DND-41 (cell line): ENCODE measurements around the gene RAD51AP1.

Source experiments
- ATAC-seq: fragments of 200-7000 bp; cut with Tn5 transposase; 3 replicates; pipeline ENCODE4 v1.9.1; 2021; ENCODE audit warnings: low read depth; ENCODE audit not compliant: insufficient read depth
- DNase-seq: peaks from one replicate; pipeline ENCODE4 v3.0.0-alpha.2; 2020
- H2AFZ ChIP-seq: 2 replicates; pipeline ENCODE4 v1.6.0; 2012; ENCODE audit warnings: low read depth, low read length
- H3K27ac ChIP-seq: 2 replicates; pipeline ENCODE4 v1.5.1; 2012; ENCODE audit warnings: low read length, inconsistent platforms
- H3K27me3 ChIP-seq: fragments of 200-600 bp; sonication (generic); 2 replicates; pipeline ENCODE4 v1.6.0; 2012; ENCODE audit warnings: low read length, mild to moderate bottlenecking, inconsistent platforms; ENCODE audit not compliant: insufficient read depth, poor library complexity
- H3K36me3 ChIP-seq: 2 replicates; pipeline ENCODE4 v1.5.1; 2012; ENCODE audit warnings: low read length, inconsistent platforms; ENCODE audit not compliant: insufficient read depth
- H3K4me1 ChIP-seq: 2 replicates; pipeline ENCODE4 v1.5.1; 2012; ENCODE audit warnings: mild to moderate bottlenecking, low read length; ENCODE audit not compliant: insufficient read depth
- H3K4me2 ChIP-seq: 2 replicates; pipeline ENCODE4 v1.6.0; 2012; ENCODE audit warnings: mild to moderate bottlenecking, moderate library complexity, low read length, inconsistent platforms; ENCODE audit not compliant: insufficient read depth
- H3K4me3 ChIP-seq, 2 experiments: fragments of 200-600 bp in 1 of 2; shearing (Covaris generic) in 1 of 2; 2 replicates each; pipeline ENCODE4 v1.5.1; 2012 to 2016; ENCODE audit warnings: inconsistent platforms in 2 of 2, low read length in 2 of 2, mild to moderate bottlenecking in 2 of 2, low read depth in 1 of 2, moderate library complexity in 1 of 2
- H3K79me2 ChIP-seq: 2 replicates; pipeline ENCODE4 v1.6.0; 2012; ENCODE audit warnings: low read length, inconsistent platforms; ENCODE audit not compliant: insufficient read depth
- H3K9ac ChIP-seq: 2 replicates; pipeline ENCODE4 v1.6.0; 2012; ENCODE audit warnings: low read depth, mild to moderate bottlenecking, inconsistent platforms, low read length, moderate library complexity
- H3K9me3 ChIP-seq: 2 replicates; pipeline ENCODE4 v1.5.1; 2012; ENCODE audit warnings: low read length, moderate library complexity, mild to moderate bottlenecking, inconsistent platforms; ENCODE audit not compliant: insufficient read depth, severe bottlenecking
- H4K20me1 ChIP-seq: 2 replicates; pipeline ENCODE4 v1.6.0; 2012; ENCODE audit warnings: low read length; ENCODE audit not compliant: insufficient read depth
- EZH2 ChIP-seq: IDR thresholded peaks from 3 replicates; pipeline ENCODE4 v1.6.1; 2012; ENCODE audit warnings: borderline replicate concordance, low read depth, mild to moderate bottlenecking, moderate library complexity, low read length, inconsistent platforms; ENCODE audit not compliant: severe bottlenecking
- TF ChIP-seq, protein P1 (sequence below): IDR thresholded peaks from 2 replicates; pipeline ENCODE4 v1.5.1; 2012; ENCODE audit warnings: borderline replicate concordance, low read length, moderate library complexity, mild to moderate bottlenecking; ENCODE audit not compliant: poor library complexity, severe bottlenecking; ENCODE audit errors: extremely low read depth

RAD51AP1 gene

DNA sequence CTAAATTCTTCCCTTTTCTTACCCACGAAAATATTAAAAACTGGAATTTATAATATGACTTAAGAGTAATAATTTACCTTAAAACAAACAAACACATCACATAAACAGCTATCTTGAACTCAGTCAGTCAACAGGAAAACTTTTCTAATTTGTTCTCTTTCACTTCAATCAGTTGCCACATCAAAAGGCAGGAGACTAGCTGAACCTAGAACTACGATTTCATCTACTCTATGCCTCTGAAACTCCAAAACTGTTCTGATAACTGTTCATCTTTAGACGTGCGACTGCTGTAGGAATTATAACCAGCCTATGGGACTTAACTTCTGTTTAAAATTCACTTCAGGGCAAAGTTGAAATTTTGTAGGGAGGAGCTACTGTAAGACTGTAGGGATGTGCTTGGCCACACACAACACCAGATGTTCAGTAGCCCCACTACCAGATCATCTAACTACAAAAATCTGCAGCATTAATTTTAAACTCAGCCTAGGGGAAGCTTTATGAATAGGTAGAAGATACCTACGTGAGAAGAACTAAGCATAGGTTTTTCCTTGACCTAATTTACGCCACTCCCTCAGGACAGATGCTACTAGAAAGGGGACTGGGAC, 7.6 kb upstream of the RAD51AP1 start:
- no peak for ATAC-seq
- no peaks in the 10 kb centered on the region for H3K9me3 ChIP-seq
- TF ChIP-seq, protein P1, sequence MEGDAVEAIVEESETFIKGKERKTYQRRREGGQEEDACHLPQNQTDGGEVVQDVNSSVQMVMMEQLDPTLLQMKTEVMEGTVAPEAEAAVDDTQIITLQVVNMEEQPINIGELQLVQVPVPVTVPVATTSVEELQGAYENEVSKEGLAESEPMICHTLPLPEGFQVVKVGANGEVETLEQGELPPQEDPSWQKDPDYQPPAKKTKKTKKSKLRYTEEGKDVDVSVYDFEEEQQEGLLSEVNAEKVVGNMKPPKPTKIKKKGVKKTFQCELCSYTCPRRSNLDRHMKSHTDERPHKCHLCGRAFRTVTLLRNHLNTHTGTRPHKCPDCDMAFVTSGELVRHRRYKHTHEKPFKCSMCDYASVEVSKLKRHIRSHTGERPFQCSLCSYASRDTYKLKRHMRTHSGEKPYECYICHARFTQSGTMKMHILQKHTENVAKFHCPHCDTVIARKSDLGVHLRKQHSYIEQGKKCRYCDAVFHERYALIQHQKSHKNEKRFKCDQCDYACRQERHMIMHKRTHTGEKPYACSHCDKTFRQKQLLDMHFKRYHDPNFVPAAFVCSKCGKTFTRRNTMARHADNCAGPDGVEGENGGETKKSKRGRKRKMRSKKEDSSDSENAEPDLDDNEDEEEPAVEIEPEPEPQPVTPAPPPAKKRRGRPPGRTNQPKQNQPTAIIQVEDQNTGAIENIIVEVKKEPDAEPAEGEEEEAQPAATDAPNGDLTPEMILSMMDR, result no peak
- TF ChIP-seq EZH2, result no peak

DNA sequence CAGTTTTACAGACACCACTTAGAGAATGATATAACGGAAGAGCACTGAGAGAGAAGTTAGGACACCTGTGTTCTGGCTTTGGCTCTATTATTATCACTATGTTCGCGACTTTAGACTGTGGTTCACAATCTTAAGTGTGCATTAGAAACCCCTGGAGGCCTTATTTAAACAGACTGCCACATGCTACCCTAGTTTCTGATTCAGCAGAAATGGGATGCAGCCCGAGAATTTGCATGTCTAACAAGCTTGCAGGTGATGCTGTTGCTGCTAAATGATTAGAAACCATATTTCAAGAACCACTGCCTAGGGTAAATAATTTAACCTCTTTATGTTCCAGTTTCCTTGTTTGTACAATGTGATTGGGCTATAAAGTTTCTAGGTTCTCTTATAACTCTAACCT, 3.6 kb upstream of the RAD51AP1 start:
- Histone ChIP-seq H3K9me3 (no peaks in the 10 kb centered on the region), H3K4me3 (no peak overlapping the region), H3K27ac (no peak overlapping the region), H3K4me1 (peaks cover 22% of the 10 kb centered on the region), H3K4me2 (no peak overlapping the region), H3K36me3 (peaks cover 43% of the 10 kb centered on the region), H3K27me3 (no peaks in the 10 kb centered on the region), H2AFZ (no peak overlapping the region), H3K9ac (no peak overlapping the region), H3K79me2 (peaks cover 44% of the 10 kb centered on the region), H4K20me1 (no peaks in the 10 kb centered on the region)
- no peak for TF ChIP-seq EZH2
- TF ChIP-seq, protein P1, result no peak
- no peak for DNase-seq
- ATAC-seq, result no peak

More for the DNA sequence above, 7.6 kb upstream of the RAD51AP1 start:
- H3K4me3 ChIP-seq, result no peak overlapping the region
- DNase-seq, result no peak
- peaks cover 64% of the 10 kb centered on the region for H3K36me3 ChIP-seq
- no peaks in the 10 kb centered on the region for H3K4me1 ChIP-seq
- H3K4me2 ChIP-seq, result no peak overlapping the region
- H3K27ac ChIP-seq, result no peak overlapping the region
- H2AFZ ChIP-seq, result no peak overlapping the region
- H4K20me1 ChIP-seq, result no peaks in the 10 kb centered on the region
- no peaks in the 10 kb centered on the region for H3K27me3 ChIP-seq
- peaks cover 7% of the 10 kb centered on the region for H3K79me2 ChIP-seq
- no peak overlapping the region for H3K9ac ChIP-seq

DNA sequence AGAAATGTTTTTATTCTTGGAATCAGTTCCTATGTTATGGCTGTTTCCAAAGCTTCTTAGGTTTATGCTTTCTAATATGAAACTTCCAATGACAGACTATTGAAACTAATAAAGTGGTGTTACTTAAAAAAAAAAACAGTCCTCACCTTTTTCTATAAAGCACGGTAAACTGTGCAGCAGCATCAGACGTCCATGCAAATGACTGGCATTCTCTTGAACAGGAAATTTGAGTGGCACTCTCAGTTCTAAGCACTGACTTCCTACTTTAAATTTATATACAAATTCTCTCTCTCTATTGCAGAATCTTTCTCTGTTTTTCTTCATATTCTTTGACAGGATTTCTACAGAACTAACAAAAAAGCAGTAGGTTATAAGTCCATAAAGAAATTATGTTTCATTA, 2.8 kb upstream of the RAD51AP1 start:
- Histone ChIP-seq H4K20me1 (no peaks in the 10 kb centered on the region), H3K9ac (no peak overlapping the region), H3K36me3 (peaks cover 42% of the 10 kb centered on the region), H3K79me2 (peaks cover 52% of the 10 kb centered on the region), H3K27me3 (no peaks in the 10 kb centered on the region), H3K4me1 (peaks cover 29% of the 10 kb centered on the region), H3K4me3 (no peak overlapping the region), H3K4me2 (no peak overlapping the region), H2AFZ (no peak overlapping the region), H3K27ac (no peak overlapping the region), H3K9me3 (no peaks in the 10 kb centered on the region)
- ATAC-seq, result no peak
- TF ChIP-seq EZH2, result no peak
- TF ChIP-seq, protein P1, result no peak
- DNase-seq, result no peak
